Stimulated activated CD4-positive, alpha-beta T cell treated with anti-CD3 and anti-CD28 coated beads, Interleukin-1b, Interleukin-23, amount 100 ng/mL, for 1 hour (primary cell): ENCODE data around the gene GRIP1.

Experiments
- DNase-seq, 2 donors: peaks; one replicate each; pipeline ENCODE4 v3.0.0-alpha.2; 2020; ENCODE audit warnings: low read depth in 2 of 2

Gene GRIP1

DNA sequence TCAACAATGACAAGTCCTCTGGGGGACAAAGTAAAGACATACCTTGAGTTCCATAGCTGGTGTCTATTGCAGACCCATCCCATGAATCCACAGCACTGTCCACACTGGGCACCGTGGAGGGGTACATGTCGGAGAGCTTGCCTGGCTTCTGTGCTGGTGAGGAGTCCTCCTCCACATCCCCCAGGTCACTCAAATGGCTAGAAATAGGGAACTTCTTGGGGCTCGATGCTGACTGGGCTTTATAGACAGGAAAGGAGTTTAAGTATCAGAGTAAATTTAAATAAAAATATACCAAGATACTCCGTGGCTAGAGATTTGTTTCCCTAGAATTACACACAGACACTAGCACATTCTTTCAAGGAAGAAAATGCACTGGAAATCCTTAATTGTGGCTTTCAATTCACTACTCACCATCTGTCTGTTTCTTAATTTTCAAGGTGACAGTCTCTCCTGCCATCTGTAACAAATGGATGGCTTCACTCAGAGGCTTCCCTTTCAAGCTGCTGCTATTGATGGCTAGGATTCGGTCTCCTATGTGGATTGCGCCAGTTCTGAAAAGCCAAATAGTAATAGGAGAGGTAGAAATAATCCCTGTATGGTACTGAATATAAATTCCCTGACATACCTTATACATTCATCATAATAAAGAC, 286.5 kb downstream of the GRIP1 start:
- no peak for DNase-seq

- DNase-seq, result no peak
These were observed 290.4 kb downstream of the GRIP1 start for GRCh38 chr12:66388517-66388916.

- DNase-seq, result no peak
These were observed 291.8 kb downstream of the GRIP1 start for GRCh38 chr12:66387117-66387516.

- DNase-seq, result no peak
These were observed 297.9 kb downstream of the GRIP1 start for GRCh38 chr12:66380769-66381535.

DNA sequence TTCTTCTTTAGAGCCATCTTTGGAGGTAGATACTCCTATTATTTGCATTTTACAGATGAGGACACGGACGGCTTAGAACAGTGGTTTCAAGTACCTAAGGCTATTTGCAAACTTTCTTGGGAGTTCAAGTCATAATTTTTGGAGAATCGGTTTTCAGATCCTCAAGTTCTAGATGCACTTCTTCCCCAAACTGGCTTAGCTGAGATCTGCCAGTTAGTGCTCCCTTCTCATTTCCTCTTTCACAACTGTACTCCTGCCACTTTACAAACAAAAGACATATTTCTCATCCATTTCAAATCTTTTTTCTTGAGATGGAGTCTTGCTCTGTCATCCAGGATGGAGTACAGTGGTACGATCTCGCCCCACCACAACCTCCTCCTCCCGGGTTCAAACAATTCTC, 299.3 kb downstream of the GRIP1 start:
- DNase-seq, result no peak

DNA sequence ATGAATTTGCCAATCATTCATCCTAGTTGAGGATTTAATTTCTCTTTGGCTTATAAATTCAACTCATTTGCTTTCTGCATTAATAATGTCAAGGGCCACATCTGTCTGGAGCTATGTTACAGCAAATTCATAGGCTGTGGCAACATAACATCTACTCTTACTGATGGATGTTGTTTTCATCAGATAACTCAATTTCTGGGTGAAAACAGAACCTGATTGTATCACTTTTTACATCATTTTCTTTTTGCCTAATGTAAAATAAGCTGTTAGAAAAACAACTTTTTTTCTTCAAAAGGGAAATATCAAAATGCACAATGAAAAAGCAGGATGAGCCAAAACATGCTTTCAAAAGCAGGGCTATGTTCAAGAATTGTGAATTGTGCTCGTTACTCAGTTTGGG, 303.3 kb downstream of the GRIP1 start:
- DNase-seq, result no peak

DNA sequence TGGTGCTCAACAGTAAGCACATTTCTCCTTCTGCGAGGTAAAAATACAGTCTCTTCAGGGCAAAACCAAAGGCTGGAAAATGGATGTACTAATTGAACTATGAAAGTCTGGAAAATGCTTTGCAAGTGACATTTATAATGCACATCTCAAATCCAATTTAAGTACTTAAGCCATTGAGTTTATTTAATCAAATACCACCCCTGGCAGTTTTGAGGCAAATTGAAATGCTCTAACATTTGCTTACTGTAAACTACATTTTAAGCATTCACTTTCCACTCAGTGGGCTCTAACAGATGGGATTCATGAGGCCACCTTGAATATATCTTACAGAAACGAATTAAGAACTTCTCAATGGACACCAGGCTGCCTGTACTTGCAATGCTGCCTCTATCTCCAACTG, 306.9 kb downstream of the GRIP1 start:
- DNase-seq, result no peak

GRCh38 chr12:66367015-66367667, 311.7 kb downstream of the GRIP1 start:
- DNase-seq, result no peak

GRCh38 chr12:66365718-66366490, 313.0 kb downstream of the GRIP1 start:
- no peak for DNase-seq

DNA sequence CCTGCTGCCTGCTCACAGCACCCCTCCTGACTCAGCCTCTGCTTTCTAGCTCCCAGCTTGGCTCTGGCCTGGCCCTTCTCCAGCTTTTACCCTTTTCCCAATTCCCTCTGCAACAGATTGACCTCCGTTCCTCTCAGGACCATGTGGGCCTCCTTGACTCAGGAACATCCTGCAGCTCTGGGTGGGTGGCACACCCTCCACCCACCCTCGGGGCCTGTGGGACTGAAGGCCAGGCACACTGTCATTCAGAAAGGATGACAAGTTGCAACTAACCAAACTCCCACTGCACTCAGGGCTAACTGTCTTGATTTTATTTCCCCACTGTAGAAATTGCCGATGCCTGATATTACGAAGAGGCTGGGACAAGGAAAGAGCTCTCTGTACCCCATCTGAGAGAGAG, 317.2 kb downstream of the GRIP1 start:
- DNase-seq, result no peak

DNA sequence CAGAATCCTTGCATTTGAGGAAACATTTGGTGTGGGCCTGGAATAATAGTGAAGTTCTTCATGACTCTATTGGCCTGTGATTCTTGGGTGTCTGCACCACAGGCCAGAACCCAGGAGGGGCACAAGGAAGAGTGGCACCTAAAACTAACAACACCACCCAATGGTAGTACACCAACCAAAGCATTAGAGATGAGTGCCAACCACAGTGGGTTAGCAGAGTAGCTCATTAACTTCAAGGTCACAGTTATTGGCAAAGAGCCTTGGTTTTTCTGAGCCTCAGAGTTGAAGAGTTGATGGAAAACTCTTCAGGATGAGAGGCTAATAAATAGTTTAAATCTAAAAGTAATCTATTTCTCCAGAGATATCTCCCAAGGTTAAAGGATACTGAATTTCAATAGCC, 319.6 kb downstream of the GRIP1 start:
- DNase-seq, result no peak

- DNase-seq, result no peak
These were observed 324.6 kb downstream of the GRIP1 start for GRCh38 chr12:66354291-66354690.

- no peak for DNase-seq
These were observed 326.0 kb downstream of the GRIP1 start for GRCh38 chr12:66352899-66353298.

- no peak for DNase-seq
These were observed 326.7 kb downstream of the GRIP1 start for GRCh38 chr12:66352197-66352596.

DNA sequence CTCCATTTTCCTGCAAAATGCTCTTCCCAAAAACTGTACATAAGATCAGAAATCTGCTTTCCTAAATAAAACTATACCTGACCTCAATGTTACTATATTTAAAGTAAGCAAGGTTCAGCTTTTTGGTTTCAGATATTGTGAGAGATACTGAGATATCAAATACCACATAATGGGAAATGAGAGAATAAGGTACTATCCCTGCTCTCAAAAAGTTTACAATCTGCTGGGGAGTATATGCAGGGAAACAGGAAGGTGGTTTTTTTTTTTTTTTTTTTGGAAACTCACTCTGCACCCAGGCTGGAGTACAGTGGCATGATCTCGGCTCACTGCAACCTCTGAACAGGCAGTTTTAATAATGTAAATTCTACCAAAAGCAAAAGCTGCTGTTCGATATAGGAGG, 327.6 kb downstream of the GRIP1 start:
- DNase-seq, result no peak

- DNase-seq, result no peak
These were observed 332.9 kb downstream of the GRIP1 start for GRCh38 chr12:66345956-66346355.

GRCh38 chr12:66345212-66345611, 333.7 kb downstream of the GRIP1 start:
- DNase-seq, result no peak

DNA sequence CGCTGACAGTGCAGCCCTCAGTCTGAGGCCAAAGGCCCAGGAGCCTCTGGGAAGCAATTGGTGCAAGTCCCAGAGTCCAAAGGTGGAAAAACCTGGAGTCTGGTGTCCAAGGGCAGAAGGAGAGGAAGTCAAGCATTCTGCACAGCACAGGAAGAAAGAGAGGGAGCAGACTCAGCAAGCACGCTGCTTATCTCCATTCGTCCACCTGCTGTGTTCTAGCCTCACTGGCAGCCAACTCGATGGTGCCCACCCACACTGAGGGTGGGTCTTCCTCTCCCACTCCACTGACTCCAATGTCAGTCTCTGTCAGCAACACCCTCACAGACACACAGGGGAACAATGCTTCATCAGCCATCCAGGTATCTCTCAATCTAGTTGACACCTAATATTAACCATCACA, 337.8 kb downstream of the GRIP1 start:
- DNase-seq, result no peak

GRCh38 chr12:66340131-66340530, 338.7 kb downstream of the GRIP1 start:
- DNase-seq, result no peak

- DNase-seq, result no peak
These were observed 341.4 kb downstream of the GRIP1 start for GRCh38 chr12:66337381-66338010.

- DNase-seq, result no peak
These were observed 343.1 kb downstream of the GRIP1 start for GRCh38 chr12:66335746-66336145.

DNA sequence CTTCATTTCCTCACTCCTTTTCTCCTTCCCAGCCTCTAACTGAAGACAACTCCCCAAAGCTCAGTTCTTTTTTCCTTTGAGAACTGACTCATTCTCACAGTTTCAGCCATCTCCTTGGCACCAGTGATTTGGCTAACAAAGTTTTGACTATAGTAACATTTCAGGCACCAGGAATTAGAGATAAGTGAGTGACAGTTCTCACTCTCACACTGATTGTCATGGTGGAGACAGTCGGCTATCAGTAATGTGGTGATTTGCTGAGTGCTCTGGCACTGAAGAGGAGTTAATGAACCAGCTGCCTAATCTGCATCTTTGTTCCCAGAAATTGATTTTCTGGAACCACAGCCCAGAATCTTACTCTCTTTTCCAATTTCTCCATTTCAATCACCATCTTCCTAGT, 347.1 kb downstream of the GRIP1 start:
- no peak for DNase-seq
